B cell (primary cell): ENCODE data around the gene GRM2. TPM values are rescaled to one million over a fixed set of nuclear protein-coding genes. Genes with fewer than 3 reads are reported as not detected.
A peak's percentile ranks its signal among the peaks of the same experiment; 100 is the strongest.

ENCODE experiments used
- ATAC-seq: fragments of 200-7000 bp; cut with Tn5 transposase; one replicate; pipeline ENCODE4 v1.10.0; 2021; ENCODE audit warnings: low read depth, mild to moderate bottlenecking, moderate number of reproducible peaks, moderate library complexity
- CTCF ChIA-PET: fragments of 350-600 bp; sonication (Branson Sonifier 250); formaldehyde crosslinking; loops from one replicate; lab custom pipeline; 2021; ENCODE audit warnings: antibody characterized with exemption, inconsistent platforms; lab: Charles Lee
- POLR2A ChIA-PET: fragments of 350-600 bp; sonication (Branson Sonifier 250); formaldehyde crosslinking; loops from one replicate; lab custom pipeline; 2021; ENCODE audit warnings: antibody characterized with exemption; lab: Charles Lee
- DNase-seq: peaks from one replicate; pipeline ENCODE4 v3.0.0; 2013
- H2AFZ ChIP-seq: 2 replicates; pipeline ENCODE4 v1.6.1; 2012; ENCODE audit warnings: mild to moderate bottlenecking, low read depth, low read length; ENCODE audit not compliant: insufficient read depth, poor library complexity, severe bottlenecking
- H3K27ac ChIP-seq, 2 donors: 1 replicate in 1 of 2; 2 replicates in 1 of 2; pipeline ENCODE4 v1.5.1; 2012 to 2013; ENCODE audit warnings: low read length in 2 of 2, mild to moderate bottlenecking in 2 of 2, moderate library complexity in 1 of 2
- H3K27me3 ChIP-seq, 4 experiments: fragments of 200-600 bp in 1 of 4; sonication (generic) in 1 of 4; replicated peaks in 1 of 4; 1 replicate in 2 of 4; 2 replicates in 2 of 4; pipeline versions ENCODE4 v1.6.1 to v1.7.0; 2013 to 2016; ENCODE audit warnings: low read length in 3 of 4, mild to moderate bottlenecking in 2 of 4, mixed read lengths in 1 of 4, moderate library complexity in 1 of 4; ENCODE audit not compliant: insufficient read depth in 4 of 4, control insufficient read depth in 3 of 4; ENCODE audit errors: control extremely low read depth in 1 of 4
- H3K36me3 ChIP-seq, 2 experiments: replicated peaks in 1 of 2; 1 replicate in 1 of 2; 2 replicates in 1 of 2; pipeline versions ENCODE4 v1.6.1 to v1.7.1; 2013; ENCODE audit warnings: low read length in 1 of 2; ENCODE audit not compliant: insufficient read depth in 2 of 2, control insufficient read depth in 1 of 2; ENCODE audit errors: control extremely low read depth in 1 of 2, extremely low read depth in 1 of 2
- H3K4me1 ChIP-seq, 2 donors: fragments of 200-600 bp in 1 of 2; sonication (generic) in 1 of 2; 1 replicate in 1 of 2; 2 replicates in 1 of 2; pipeline versions ENCODE4 v1.5.1 to v1.6.1; 2013 to 2017; ENCODE audit warnings: low read length in 2 of 2; ENCODE audit not compliant: control insufficient read depth in 2 of 2, insufficient read depth in 2 of 2
- H3K4me2 ChIP-seq: replicated peaks from 2 replicates; pipeline ENCODE3; 2012; ENCODE audit warnings: mild to moderate bottlenecking, low read depth, low read length; ENCODE audit not compliant: poor library complexity, severe bottlenecking
- H3K4me3 ChIP-seq, 5 experiments: fragments of 200-600 bp in 1 of 5; sonication (generic) in 1 of 5; 1 replicate in 3 of 5; 2 replicates in 2 of 5; pipeline versions ENCODE4 v1.5.1 to v1.7.0; 2011 to 2016; ENCODE audit warnings: low read length in 4 of 5, mild to moderate bottlenecking in 4 of 5, low read depth in 2 of 5, control low read depth in 1 of 5, moderate library complexity in 1 of 5; ENCODE audit not compliant: insufficient read depth in 1 of 5; ENCODE audit errors: control extremely low read depth in 1 of 5, extremely low read depth in 1 of 5
- H3K79me2 ChIP-seq: fragments of 200-600 bp; sonication (generic); one replicate; pipeline ENCODE4 v1.6.0; 2016; ENCODE audit warnings: low read length; ENCODE audit not compliant: control insufficient read depth, insufficient read depth
- H3K9ac ChIP-seq: fragments of 200-600 bp; sonication (generic); 2 replicates; pipeline ENCODE4 v1.6.1; 2017; ENCODE audit warnings: mild to moderate bottlenecking, low read length, moderate library complexity
- H3K9me3 ChIP-seq, 3 donors: one replicate each; pipeline versions ENCODE4 v1.6.1 to v1.7.1; 2013; ENCODE audit warnings: low read length in 2 of 3; ENCODE audit not compliant: control insufficient read depth in 2 of 3, insufficient read depth in 1 of 3; ENCODE audit errors: control extremely low read depth in 1 of 3
- H4K20me1 ChIP-seq: 2 replicates; pipeline ENCODE4 v1.6.0; 2012; ENCODE audit warnings: mild to moderate bottlenecking, low read length; ENCODE audit not compliant: insufficient read depth, control insufficient read depth, poor library complexity, severe bottlenecking
- H3K27ac Mint-ChIP-seq: one replicate; pipeline ENCODE4 v1.8.0; 2021; ENCODE audit warnings: mixed read lengths
- H3K27me3 Mint-ChIP-seq: one replicate; pipeline ENCODE4 v1.8.0; 2021; ENCODE audit warnings: mixed read lengths
- H3K4me1 Mint-ChIP-seq: one replicate; pipeline ENCODE4 v1.8.0; 2021; ENCODE audit warnings: mixed read lengths
- H3K4me3 Mint-ChIP-seq: one replicate; pipeline ENCODE4 v1.8.0; 2021; ENCODE audit warnings: mixed read lengths
- H3K9me3 Mint-ChIP-seq: one replicate; pipeline ENCODE4 v1.8.0; 2022; ENCODE audit warnings: mixed read lengths; ENCODE audit not compliant: insufficient read depth
- CTCF ChIP-seq: fragments of 200-600 bp; IDR thresholded peaks from one replicate; pipeline ENCODE4 v1.8.0; 2022; ENCODE audit warnings: antibody characterized with exemption, mild to moderate bottlenecking
- EZH2 ChIP-seq: IDR thresholded peaks from 2 replicates; pipeline ENCODE4 v1.6.1; 2012; ENCODE audit warnings: borderline replicate concordance, low read depth, mild to moderate bottlenecking, moderate library complexity, low read length; ENCODE audit not compliant: insufficient read depth, poor library complexity, severe bottlenecking
- WGBS: methylation state at CpG from one replicate; pipeline ENCODE4 v1.1.5; 2013; ENCODE audit warnings: missing lambda C conversion rate; ENCODE audit not compliant: insufficient coverage; 5-methylcytosine and 5-hydroxymethylcytosine counted together
- intact Hi-C: fragments of 100-400 bp; cut with micrococcal nuclease; formaldehyde crosslinking; loops from one replicate; pipeline ENCODE4 v1.10.0; 2022
- polyA plus RNA-seq: library from polyadenylated mRNA; depleted of rRNA; stranded (reverse); fragments of >200 nt; gene quantifications from 2 replicates; pipeline ENCODE4 v1.2.3, GENCODE V29; 2012
- total RNA-seq, 2 donors: library from RNA; stranded (reverse); fragments of 120-200 nt in 1 of 2; gene quantifications; 1 replicate in 1 of 2; 2 replicates in 1 of 2; pipeline versions ENCODE4 v1.2.3 to v1.2.4, GENCODE V29; 2013 to 2022

Gene GRM2
- total and polyA plus RNA-seq, 2 donors (not counting 1 experiment from before 2014, with no cell fraction given): 0.86 to 2.8 TPM

- Histone ChIP-seq H3K36me3 (peaks cover 0 to 34% of the 10 kb centered on the region in 2 experiments), H3K4me1 (peaks cover 33 to 66% of the 10 kb centered on the region in 2 donors), H3K9ac (no peak overlapping the region), H4K20me1 (peaks cover 19% of the 10 kb centered on the region), H3K4me3 (no peak overlapping the region), H3K9me3 (no peaks in the 10 kb centered on the region), H3K27me3 (no peaks in the 10 kb centered on the region), H3K4me2 (no peak overlapping the region), H3K27ac (no peak overlapping the region), H3K79me2 (peaks cover 47% of the 10 kb centered on the region), H2AFZ (no peak overlapping the region)
- WGBS: 95% methylated on average over 2 of the region's 3 CpGs
- TF ChIP-seq EZH2 (no peak), CTCF (no peak)
- intact Hi-C loops: no loop called here
- POLR2A ChIA-PET: no interaction called here
- ATAC-seq: no peak
- no peak for DNase-seq
- Mint-ChIP-seq H3K4me1 (peaks cover 80% of the 10 kb centered on the region), H3K27me3 (no peaks in the 10 kb centered on the region), H3K4me3 (no peak overlapping the region), H3K9me3 (no peaks in the 10 kb centered on the region), H3K27ac (peak overlapping the region; percentile 20)
- CTCF ChIA-PET: interaction anchor here (0.9 to 1.2 kb wide), 2 partner anchors 10 to 175 kb away, joined by 3 read pairs; no protein-coding TSS in a partner anchor
These were observed 30.7 kb upstream of the GRM2 start for GRCh38 chr3:51676102-51676640.

- Histone ChIP-seq H3K4me1 (peaks cover 39 to 71% of the 10 kb centered on the region in 2 donors), H3K4me2 (no peak overlapping the region), H3K27ac (no peak overlapping the region), H3K27me3 (no peaks in the 10 kb centered on the region), H3K4me3 (no peak overlapping the region), H3K79me2 (peaks cover 47% of the 10 kb centered on the region), H3K9me3 (no peaks in the 10 kb centered on the region), H2AFZ (no peak overlapping the region), H3K36me3 (peaks cover 0 to 36% of the 10 kb centered on the region in 2 experiments), H4K20me1 (peaks cover 20% of the 10 kb centered on the region), H3K9ac (no peak overlapping the region)
- Mint-ChIP-seq H3K27ac (no peak overlapping the region), H3K27me3 (no peaks in the 10 kb centered on the region), H3K9me3 (no peaks in the 10 kb centered on the region), H3K4me3 (no peak overlapping the region), H3K4me1 (peaks cover 85% of the 10 kb centered on the region)
- no peak for TF ChIP-seq EZH2
- TF ChIP-seq CTCF: no peak
- ChIA-PET CTCF (interaction anchor here (0.9 to 8.0 kb wide), 2 partner anchors 8 to 176 kb away, joined by 3 to 167 read pairs; partner anchors contain the start of gene TEX264), POLR2A (no interaction called here)
- intact Hi-C loops: no loop called here
- ATAC-seq (no peak), DNase-seq (no peak)
- WGBS: 100% methylated on average over 3 of the region's 3 CpGs
These were observed 29.5 kb upstream of the GRM2 start for GRCh38 chr3:51677358-51677757.
